Tibial nerve (tissue), 4 donors: ENCODE results near the gene HACE1. TPM values are rescaled to one million over a fixed set of nuclear protein-coding genes. Genes with fewer than 3 reads are reported as not detected.
"Not testable (repeated sequence)": the region's sequence is repeated elsewhere in the genome, so short reads cannot be mapped to it uniquely, and the experiment has no call there.

ENCODE experiments used
- DNase-seq, 2 donors: peaks; one replicate each; pipeline ENCODE4 v3.0.0-alpha.2; 2019; ENCODE audit warnings: low spot score in 2 of 2
- H3K27ac ChIP-seq, 4 donors: fragments of 200-600 bp; sonication (generic) in 3 of 4; one replicate each; pipeline ENCODE4 v1.5.1; 2017 to 2019; ENCODE audit warnings: mild to moderate bottlenecking in 1 of 4
- H3K27me3 ChIP-seq, 2 donors: fragments of 200-600 bp; sonication (generic) in 1 of 2; one replicate each; pipeline versions ENCODE4 v1.5.1 to v1.6.0; 2017 to 2019
- H3K36me3 ChIP-seq, 3 donors: fragments of 200-600 bp; sonication (generic); one replicate each; pipeline ENCODE4 v1.5.1; 2018 to 2019
- H3K4me1 ChIP-seq, 4 donors: fragments of 200-600 bp; sonication (generic) in 3 of 4; one replicate each; pipeline ENCODE4 v1.5.1; 2017 to 2019
- H3K4me3 ChIP-seq, 4 donors: fragments of 200-600 bp; sonication (generic) in 3 of 4; one replicate each; pipeline ENCODE4 v1.5.1; 2017 to 2019; ENCODE audit warnings: mild to moderate bottlenecking in 1 of 4, moderate library complexity in 1 of 4
- H3K9me3 ChIP-seq, 4 donors: fragments of 200-600 bp; sonication (generic) in 3 of 4; one replicate each; pipeline ENCODE4 v1.5.1; 2017 to 2019
- CTCF ChIP-seq, 5 experiments: fragments of 200-600 bp in 3 of 5; fragments of 450-650 bp in 2 of 5; sonication (generic) in 3 of 5; IDR thresholded peaks; one replicate each; pipeline ENCODE4 v1.5.1; 2016 to 2019; ENCODE audit warnings: antibody characterized with exemption in 5 of 5, mild to moderate bottlenecking in 3 of 5, moderate library complexity in 2 of 5
- EP300 ChIP-seq, 2 donors: sonication (generic); formaldehyde crosslinking; IDR thresholded peaks; one replicate each; pipeline ENCODE4 v1.6.1; 2017; ENCODE audit warnings: antibody characterized with exemption in 2 of 2, mild to moderate bottlenecking in 1 of 2
- POLR2A ChIP-seq, 2 donors: fragments of 450-650 bp; IDR thresholded peaks; one replicate each; pipeline ENCODE4 v1.6.1; 2017; ENCODE audit warnings: antibody characterized with exemption in 2 of 2, mild to moderate bottlenecking in 2 of 2, moderate library complexity in 2 of 2
- WGBS, 2 donors: methylation state at CpG; one replicate each; pipeline ENCODE4 v1.1.5; 2018; 5-methylcytosine and 5-hydroxymethylcytosine counted together
- total RNA-seq, 4 donors: library from RNA; depleted of rRNA; stranded (reverse); fragments of >200 nt; gene quantifications; one replicate each; pipeline ENCODE4 v1.1.0, GENCODE V29; 2016

HACE1 gene
- total RNA-seq, 4 donors from 2014 or later = 26.2 to 37.5 (median 28.7) TPM

- H3K9me3 ChIP-seq = no peaks in the 10 kb centered on the region
- no peak for DNase-seq
- H3K36me3 ChIP-seq = no peaks in the 10 kb centered on the region
- peak overlapping the region; percentile 80 to 98 (median 90) for H3K4me3 ChIP-seq
- TF ChIP-seq CTCF (IDR thresholded peaks at IDR 0.05) (no peak), POLR2A (IDR thresholded peaks at IDR 0.05) (no peak), EP300 (IDR thresholded peaks at IDR 0.05) (no peak)
- peaks cover 0 to 20% (median 0%) of the 10 kb centered on the region in 4 donors for H3K4me1 ChIP-seq
- H3K27me3 ChIP-seq = peaks cover 0 to 3% of the 10 kb centered on the region in 2 donors
- 50 to 62% methylated on average over 2 of the region's 2 CpGs for WGBS, 2 donors
- peak overlapping the region; percentile 71 to 87 (median 76) for H3K27ac ChIP-seq
These were observed 502 bp upstream of the HACE1 start for GRCh38 chr6:104860221-104860620.

- Histone ChIP-seq H3K36me3 (no peaks in the 10 kb centered on the region), H3K27me3 (no peaks in the 10 kb centered on the region), H3K4me1 (peaks cover 0 to 20% (median 0%) of the 10 kb centered on the region in 4 donors), H3K4me3 (peak overlapping the region; percentile 80 to 98 (median 90)), H3K9me3 (no peaks in the 10 kb centered on the region), H3K27ac (peak overlapping the region in 1 of 4 donors; percentile 87)
- TF ChIP-seq POLR2A (IDR thresholded peaks at IDR 0.05) (no peak), EP300 (IDR thresholded peaks at IDR 0.05) (no peak), CTCF (IDR thresholded peaks at IDR 0.05) (no peak)
- WGBS, 2 donors = 9 to 17% methylated on average over 3 of the region's 3 CpGs
- DNase-seq = no peak
These were observed 1.1 kb downstream of the HACE1 start for GRCh38 chr6:104858642-104859041.

- no peak for TF ChIP-seq POLR2A (IDR thresholded peaks at IDR 0.05)
- TF ChIP-seq CTCF (IDR thresholded peaks at IDR 0.05) = no peak
- TF ChIP-seq EP300 (IDR thresholded peaks at IDR 0.05) = no peak
- Histone ChIP-seq H3K27ac (no peak overlapping the region), H3K36me3 (peaks cover 0 to 15% (median 0%) of the 10 kb centered on the region in 3 donors), H3K9me3 (no peaks in the 10 kb centered on the region), H3K4me3 (no peak overlapping the region), H3K4me1 (peaks cover 0 to 20% (median 0%) of the 10 kb centered on the region in 4 donors), H3K27me3 (no peaks in the 10 kb centered on the region)
- DNase-seq = no peak
- WGBS, 2 donors = 61 to 71% methylated on average over 2 of the region's 2 CpGs
These were observed 4.2 kb downstream of the HACE1 start for GRCh38 chr6:104855507-104855906.

- 80% methylated on average over 8 of the region's 8 CpGs for WGBS, 2 donors
- not testable (repeated sequence) for DNase-seq, H3K4me1 ChIP-seq, H3K4me3 ChIP-seq, H3K27me3 ChIP-seq, H3K9me3 ChIP-seq, H3K27ac ChIP-seq
- peaks cover 0 to 73% (median 0%) of the 10 kb centered on the region in 3 donors for H3K36me3 ChIP-seq
These were observed 12.0 kb downstream of the HACE1 start for GRCh38 chr6:104847721-104848120.

- DNase-seq = no peak
- Histone ChIP-seq H3K4me1 (peaks cover 0 to 4% (median 0%) of the 10 kb centered on the region in 4 donors), H3K27ac (no peak overlapping the region), H3K36me3 (peaks cover 0 to 78% (median 0%) of the 10 kb centered on the region in 3 donors), H3K27me3 (no peaks in the 10 kb centered on the region), H3K9me3 (peaks cover 0 to 2% (median 0%) of the 10 kb centered on the region in 4 donors), H3K4me3 (no peak overlapping the region)
- 89 to 93% methylated on average over 2 of the region's 2 CpGs for WGBS, 2 donors
- no peak for TF ChIP-seq CTCF (IDR thresholded peaks at IDR 0.05)
These were observed 16.5 kb downstream of the HACE1 start for GRCh38 chr6:104843229-104843628.

GRCh38 chr6:104837158-104837557 is 22.6 kb downstream of the HACE1 start:
- Histone ChIP-seq H3K36me3 (peaks cover 0 to 61% (median 0%) of the 10 kb centered on the region in 3 donors), H3K27me3 (no peaks in the 10 kb centered on the region), H3K4me1 (no peaks in the 10 kb centered on the region), H3K27ac (no peak overlapping the region), H3K4me3 (no peak overlapping the region), H3K9me3 (peaks cover 0 to 3% (median 0%) of the 10 kb centered on the region in 4 donors)
- no peak for TF ChIP-seq EP300 (IDR thresholded peaks at IDR 0.05)
- TF ChIP-seq POLR2A (IDR thresholded peaks at IDR 0.05) = no peak
- no peak for TF ChIP-seq CTCF (IDR thresholded peaks at IDR 0.05)
- DNase-seq = no peak
- 94 to 95% methylated on average over 1 of the region's 1 CpG for WGBS, 2 donors

GRCh38 chr6:104836479-104837020 is 23.2 kb downstream of the HACE1 start:
- DNase-seq, H3K4me3 ChIP-seq, H3K27me3 ChIP-seq, H3K9me3 ChIP-seq, H3K4me1 ChIP-seq, H3K27ac ChIP-seq: not testable (repeated sequence)
- 91% methylated on average over 5 of the region's 5 CpGs for WGBS, 2 donors
- H3K36me3 ChIP-seq = peaks cover 0 to 60% (median 0%) of the 10 kb centered on the region in 3 donors
